Stimulated activated CD8-positive, alpha-beta memory T cell treated with anti-CD3 and anti-CD28 coated beads, Interleukin-7, amount 100 ng/mL, for 24 hours (primary cell): ENCODE measurements around the gene LHX3.
"Not testable (repeated sequence)": the region's sequence is repeated elsewhere in the genome, so short reads cannot be mapped to it uniquely, and the experiment has no call there.

Experiments used
- DNase-seq: peaks from one replicate; pipeline ENCODE4 v3.0.0-alpha.2; 2020; ENCODE audit warnings: low read depth

The LHX3 gene

GRCh38 chr9:136241542-136241941, 36.6 kb upstream of the LHX3 start:
- DNase-seq = no peak

- DNase-seq = no peak
Observed at GRCh38 chr9:136240941-136241340, 36.0 kb upstream of the LHX3 start.

- no peak for DNase-seq
Observed at GRCh38 chr9:136239983-136240330, 35.0 kb upstream of the LHX3 start.

- no peak for DNase-seq
Observed at GRCh38 chr9:136239135-136239982, 34.4 kb upstream of the LHX3 start.

- no peak for DNase-seq
Observed at GRCh38 chr9:136238342-136238732, 33.4 kb upstream of the LHX3 start.

- no peak for DNase-seq
Observed at GRCh38 chr9:136237486-136238341, 32.8 kb upstream of the LHX3 start.

GRCh38 chr9:136236471-136237410, 31.8 kb upstream of the LHX3 start:
- not testable (repeated sequence) for DNase-seq

- DNase-seq = no peak
Observed at GRCh38 chr9:136235709-136236455, 31.0 kb upstream of the LHX3 start.

GRCh38 chr9:136235171-136235570, 30.2 kb upstream of the LHX3 start:
- no peak for DNase-seq

- DNase-seq = no peak
Observed at GRCh38 chr9:136234597-136234996, 29.7 kb upstream of the LHX3 start.

- no peak for DNase-seq
Observed at GRCh38 chr9:136233868-136234267, 28.9 kb upstream of the LHX3 start.

GRCh38 chr9:136233411-136233810, 28.5 kb upstream of the LHX3 start:
- DNase-seq = no peak

- no peak for DNase-seq
Observed at GRCh38 chr9:136232969-136233368, 28.0 kb upstream of the LHX3 start.

GRCh38 chr9:136231478-136232297, 26.8 kb upstream of the LHX3 start:
- DNase-seq = no peak

GRCh38 chr9:136230773-136231172, 25.8 kb upstream of the LHX3 start:
- DNase-seq = no peak

GRCh38 chr9:136230365-136230764, 25.4 kb upstream of the LHX3 start:
- DNase-seq = no peak

- DNase-seq = no peak
Observed at GRCh38 chr9:136229096-136230065, 24.5 kb upstream of the LHX3 start.

- no peak for DNase-seq
Observed at GRCh38 chr9:136228107-136228875, 23.4 kb upstream of the LHX3 start.
